GM19467 (cell line): ENCODE data around the gene FAM20C.
"Not testable (repeated sequence)": the region's sequence is repeated elsewhere in the genome, so short reads cannot be mapped to it uniquely, and the experiment has no call there.

ENCODE experiments used
- ATAC-seq: cut with Tn5 transposase; IDR thresholded peaks from one replicate; pipeline ENCODE4 v1.9.1; 2021; ENCODE audit warnings: mild to moderate bottlenecking, moderate library complexity; ENCODE audit not compliant: unreplicated experiment

The FAM20C gene

DNA sequence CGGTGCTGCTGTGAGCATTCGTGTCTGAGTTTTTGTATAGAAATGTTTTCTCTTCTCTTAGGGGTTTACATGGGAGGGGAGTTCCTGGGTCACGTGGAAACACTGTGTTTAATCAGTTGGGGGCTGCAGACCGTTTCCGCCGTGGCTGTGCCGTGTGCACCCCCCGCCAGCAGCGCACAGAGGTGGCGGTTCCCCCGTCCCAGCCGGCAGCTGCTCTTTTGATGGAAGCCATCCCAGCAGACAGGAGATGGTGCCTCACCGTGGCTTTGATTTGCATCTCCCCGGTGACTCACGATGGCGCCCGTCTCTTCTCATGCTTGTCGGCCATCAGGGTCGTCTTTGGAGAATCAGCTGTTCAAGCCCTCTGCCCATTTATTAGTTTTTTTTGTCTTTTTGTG, 62.7 kb downstream of the FAM20C start:
- ATAC-seq: no peak

DNA sequence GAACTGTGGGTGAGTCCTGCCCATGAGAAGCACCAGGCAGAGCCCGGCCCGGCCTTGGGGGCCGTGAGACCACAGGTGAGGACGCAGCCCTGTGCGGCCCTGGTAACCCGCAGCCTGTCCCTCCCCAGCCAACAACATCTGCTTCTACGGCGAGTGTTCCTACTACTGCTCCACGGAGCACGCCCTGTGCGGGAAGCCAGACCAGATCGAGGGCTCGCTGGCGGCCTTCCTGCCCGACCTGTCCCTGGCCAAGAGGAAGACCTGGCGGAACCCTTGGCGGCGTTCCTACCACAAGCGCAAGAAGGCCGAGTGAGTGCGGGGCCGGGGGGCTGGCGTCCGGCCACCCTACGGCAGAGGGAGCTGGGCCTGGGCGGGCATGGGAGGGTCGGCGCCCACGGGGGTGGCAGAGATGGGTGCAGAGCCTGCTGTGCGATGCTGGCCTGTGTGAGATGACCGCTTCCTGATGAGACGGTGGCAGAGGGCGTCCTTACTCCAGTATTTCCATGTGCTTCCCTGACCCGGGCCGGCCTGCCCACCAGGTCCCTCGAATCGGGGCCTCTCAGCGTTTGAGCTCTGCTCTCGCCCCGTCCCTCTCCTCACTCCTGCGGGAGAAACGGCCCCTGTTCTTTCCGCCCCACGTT, 63.5 kb downstream of the FAM20C start:
- no peak for ATAC-seq

DNA sequence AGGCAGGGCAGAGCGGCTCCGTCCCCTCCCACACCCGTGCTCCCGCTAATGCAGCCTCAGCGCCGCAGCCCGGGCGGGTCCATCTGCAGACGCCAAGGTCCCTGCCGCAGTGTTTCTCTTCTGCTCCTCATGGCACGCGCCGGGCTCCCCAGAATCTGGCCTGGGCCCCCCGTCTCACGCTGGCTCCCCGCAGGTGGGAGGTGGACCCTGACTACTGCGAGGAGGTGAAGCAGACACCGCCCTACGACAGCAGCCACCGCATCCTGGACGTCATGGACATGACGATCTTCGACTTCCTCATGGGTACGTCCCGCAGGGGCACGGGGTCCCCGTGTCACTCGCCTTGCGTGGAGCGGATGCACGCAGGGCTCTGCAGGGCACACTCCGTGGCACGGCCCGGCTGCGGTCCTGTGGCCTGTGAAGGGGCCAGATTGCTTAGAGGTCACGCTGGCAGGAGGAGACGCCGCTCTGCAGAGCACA, 64.1 kb downstream of the FAM20C start:
- ATAC-seq: no peak

DNA sequence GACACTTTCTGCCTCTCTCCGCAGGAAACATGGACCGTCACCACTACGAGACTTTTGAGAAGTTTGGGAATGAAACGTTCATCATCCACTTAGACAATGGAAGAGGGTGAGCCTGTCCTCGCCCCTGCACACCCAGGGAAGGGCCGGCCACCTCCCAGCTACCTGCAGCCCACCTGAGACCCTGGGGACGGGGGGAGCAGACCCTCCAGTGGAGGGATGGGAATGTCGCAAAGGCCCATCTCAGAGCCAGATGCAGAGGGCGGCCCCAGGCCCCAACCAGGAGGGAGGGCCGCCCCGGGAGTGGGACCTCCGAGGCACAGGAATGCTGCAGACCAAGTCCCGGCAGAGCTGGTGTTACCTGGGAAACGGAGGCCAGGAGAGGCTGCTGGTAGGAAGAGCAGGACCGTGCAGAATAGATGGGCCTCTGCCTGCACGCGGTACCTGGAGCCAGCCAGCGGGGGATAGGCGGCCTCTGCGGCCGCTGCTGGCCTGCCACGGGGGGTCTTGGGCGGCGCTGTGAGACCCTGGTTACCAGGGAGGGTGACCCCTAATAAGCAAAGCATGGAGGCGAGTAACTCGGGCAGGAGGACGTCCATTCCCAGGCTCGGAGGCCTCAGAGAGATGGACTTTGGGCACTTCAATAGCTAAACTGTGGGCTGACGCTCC, 64.7 kb downstream of the FAM20C start:
- ATAC-seq: no peak

DNA sequence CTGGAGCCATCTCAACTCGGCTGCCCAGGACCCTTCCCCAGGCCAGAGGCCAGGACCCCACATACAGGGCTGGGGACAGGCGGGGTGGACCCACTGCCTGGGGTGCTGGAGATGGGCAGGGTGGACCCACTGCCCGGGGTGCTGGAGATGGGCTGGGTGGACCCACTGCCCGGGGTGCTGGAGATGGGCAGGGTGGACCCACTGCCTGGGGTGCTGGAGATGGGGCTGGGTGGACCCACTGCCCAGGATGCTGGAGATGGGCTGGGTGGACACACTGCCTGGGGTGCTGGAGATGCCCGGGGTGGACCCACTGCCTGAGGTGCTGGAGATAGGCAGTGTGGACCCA, 65.2 kb downstream of the FAM20C start:
- ATAC-seq: no peak

DNA sequence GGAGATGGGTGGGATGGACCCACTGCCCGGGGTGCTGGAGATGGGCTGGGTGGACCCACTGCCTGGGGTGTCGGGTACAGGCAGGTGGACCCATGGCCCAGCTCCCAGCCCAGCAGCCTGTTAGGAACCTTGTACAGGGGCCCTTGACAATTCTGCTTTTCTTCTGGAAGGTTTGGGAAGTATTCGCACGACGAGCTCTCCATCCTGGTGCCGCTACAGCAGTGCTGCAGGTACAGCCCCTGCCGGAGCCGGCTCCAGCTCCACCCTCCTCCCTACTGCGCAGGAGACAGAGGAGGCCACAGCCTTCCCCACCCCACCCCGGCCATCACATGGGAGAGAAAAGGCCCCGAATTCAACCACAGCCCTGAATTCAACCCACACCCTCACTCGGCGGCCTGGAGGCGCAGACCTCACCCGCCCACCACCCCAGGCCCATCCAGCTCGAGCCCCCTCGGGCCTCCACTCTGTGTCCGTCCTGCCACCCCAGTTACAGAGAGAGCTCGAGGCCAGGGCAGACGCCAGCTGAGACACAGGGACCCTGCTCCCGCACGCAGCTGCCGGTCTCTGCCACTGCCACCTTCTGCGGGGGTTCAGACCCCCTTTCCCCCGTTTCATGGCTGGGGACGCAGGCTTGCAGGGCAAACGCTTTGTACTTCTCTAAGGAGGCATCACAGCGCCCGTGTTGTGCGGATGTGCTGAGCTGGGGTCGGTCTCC, 66.3 kb downstream of the FAM20C start:
- no peak for ATAC-seq

DNA sequence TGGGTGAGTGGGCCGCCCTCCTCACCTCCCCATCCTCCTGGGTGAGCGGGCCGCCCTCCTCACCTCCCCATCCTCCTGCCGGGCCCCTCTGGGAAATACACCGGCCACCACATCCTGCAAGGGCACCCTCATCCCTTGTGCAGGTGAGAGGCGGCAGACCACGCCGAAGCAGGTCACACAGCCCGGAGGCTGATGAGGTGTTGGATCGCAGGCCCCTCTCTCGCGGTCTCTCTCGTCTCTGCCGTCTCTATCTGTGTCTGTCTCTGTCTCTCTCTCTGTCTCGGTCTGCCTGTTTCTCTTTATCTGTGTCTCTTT, 66.8 kb downstream of the FAM20C start:
- ATAC-seq: no peak

DNA sequence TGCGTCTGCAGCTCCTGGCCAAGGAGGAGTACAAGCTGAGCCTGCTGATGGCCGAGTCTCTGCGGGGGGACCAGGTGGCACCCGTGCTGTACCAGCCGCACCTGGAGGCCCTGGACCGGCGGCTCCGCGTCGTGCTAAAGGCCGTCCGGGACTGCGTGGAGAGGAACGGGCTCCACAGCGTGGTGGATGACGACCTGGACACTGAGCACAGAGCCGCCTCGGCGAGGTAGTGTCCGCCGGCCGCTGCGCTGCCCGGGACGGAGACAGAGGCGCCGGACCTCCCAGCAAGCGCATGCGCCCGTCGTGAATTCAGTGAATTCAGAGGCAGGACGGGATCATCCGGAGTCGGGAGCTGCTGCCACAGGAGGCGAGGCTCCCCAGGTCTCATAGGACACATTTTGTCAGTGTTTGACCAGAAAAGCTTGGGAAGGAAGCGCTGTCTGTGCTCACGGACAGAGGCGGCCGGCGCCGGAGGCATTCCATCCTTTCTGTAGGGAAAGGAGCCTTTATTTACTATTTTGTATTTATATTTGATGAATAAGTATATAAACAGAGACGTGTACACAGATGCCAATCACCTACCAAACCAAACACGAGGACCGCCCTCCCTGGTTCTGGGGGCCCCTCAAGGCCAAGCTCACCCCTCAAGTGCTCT, 67.5 kb downstream of the FAM20C start:
- no peak for ATAC-seq

DNA sequence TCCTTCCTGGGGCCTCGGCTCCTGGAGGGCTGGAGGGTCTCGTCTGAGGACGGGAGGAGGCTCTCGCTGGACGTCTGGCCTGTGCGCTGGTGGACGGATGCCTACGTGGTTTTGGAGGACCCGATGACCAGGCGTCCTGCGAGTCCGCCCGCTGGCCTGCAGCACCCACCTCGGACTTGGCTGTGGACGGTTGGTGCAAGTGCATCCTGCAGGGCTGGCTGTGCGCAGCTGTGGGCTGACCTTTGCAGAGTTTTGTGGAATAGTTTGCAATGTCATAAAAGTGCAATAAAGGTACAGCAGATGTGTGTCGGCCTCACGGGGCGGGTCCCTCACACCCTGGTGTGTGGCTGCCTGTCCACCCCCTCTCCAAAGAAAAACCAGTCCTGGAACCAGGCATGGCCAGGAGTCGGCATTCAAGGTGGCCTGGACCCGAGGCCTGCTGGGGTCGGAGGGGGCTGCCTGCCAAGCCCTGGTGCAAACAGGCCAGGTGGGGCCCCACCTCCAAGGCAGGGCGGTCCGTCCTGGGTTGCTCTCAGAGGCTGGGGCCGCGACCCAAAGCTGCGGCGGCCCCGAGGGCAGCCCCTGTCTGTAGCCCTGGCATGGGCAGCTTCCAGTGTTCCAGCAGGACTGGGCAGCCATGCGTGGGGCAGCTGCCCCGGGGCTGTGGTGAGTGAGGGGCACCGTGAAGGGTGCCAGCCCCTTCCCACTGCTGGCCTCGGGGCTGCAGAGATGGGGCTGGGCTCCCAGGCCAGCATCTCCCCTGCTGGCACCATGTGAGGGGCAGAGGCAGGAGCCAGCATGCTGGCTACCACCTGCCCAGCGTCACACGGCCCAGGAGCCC, 68.3 kb downstream of the FAM20C start:
- no peak for ATAC-seq

DNA sequence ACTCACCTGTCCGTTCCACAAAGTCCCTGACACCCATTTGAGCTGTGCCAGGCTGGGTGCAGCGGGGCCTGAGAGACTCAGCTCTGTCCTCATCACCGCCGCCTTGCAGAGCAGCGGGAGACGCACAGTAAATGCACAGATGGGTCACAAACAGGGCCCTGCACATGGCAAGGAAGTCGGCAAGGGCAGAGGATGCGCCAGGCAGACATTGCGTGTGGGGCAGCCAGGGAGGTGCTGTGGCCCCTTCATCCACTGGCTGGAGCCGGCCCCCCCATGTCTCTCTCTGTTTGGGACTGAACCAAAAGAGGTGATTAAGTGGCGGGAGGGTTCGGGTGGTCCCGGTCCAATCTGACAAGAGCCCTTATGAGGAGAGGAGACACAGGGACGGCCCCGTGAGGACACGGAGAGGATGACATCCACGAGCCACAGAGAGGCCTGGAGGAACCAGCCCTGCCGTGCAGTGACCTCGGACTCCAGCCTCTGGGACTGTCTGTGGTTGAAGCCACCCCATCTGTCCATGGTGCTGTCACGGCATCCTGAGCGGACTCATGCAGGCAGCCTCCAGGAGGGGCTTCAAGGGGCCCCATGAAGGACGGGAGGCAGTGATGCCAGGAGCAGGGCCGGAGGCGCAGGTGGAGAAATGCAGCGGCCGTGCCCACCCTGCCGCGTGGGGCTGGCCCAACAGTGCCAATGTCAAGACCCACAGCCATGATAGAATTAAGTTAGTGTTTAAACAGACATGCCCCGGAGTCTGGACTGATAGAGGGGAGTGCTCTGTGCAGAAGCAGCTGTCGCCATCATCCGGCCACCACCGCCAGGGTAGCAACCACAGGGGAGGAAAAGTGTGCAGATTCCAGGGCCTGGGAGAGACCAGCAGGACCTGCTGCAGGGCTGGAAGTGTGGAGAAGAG, 69.2 kb downstream of the FAM20C start:
- no peak for ATAC-seq

DNA sequence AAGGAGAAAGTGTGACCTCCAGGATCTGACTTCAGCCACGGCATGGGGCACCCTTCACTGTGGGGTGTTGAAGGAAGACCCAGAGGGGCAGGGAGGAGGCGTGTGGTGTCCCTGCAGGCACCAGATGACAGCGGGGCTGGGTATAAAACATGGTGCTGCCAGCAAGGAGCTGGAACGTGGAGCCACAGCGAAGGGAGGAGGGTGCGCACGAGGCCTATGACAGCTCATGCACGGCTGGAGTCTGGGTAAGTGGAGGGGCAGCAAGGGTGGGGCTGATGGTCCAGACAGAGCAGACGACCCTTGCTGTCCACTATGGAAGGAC, 69.8 kb downstream of the FAM20C start:
- ATAC-seq: no peak

DNA sequence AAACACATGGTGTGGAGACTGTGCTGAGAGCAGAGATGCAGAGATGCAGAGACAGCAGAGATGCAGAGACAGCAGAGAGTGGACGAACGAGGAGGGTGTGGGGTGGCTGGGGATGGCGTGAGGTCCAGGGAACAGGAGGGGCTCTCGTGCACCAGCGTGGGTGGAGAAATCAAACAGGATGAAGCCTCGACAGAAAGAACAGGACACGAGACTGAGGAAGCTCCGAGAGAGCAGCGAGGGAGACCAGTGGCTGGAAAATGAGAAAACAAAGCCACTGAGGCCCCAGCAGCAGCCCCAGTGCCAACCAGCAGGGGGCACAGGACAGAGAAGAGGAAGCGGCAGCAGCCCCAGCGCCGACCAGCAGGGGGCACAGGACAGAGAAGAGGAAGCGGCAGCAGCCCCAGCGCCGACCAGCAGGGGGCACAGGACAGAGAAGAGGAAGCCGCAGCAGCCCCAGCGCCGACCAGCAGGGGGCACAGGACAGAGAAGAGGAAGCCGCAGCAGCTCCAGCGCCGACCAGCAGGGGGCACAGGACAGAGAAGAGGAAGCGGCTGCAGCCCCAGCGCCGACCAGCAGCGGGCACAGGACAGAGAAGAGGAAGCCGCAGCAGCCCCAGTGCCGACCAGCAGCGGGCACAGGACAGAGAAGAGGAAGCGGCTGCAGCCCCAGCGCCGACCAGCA, 70.4 kb downstream of the FAM20C start:
- ATAC-seq: not testable (repeated sequence)

DNA sequence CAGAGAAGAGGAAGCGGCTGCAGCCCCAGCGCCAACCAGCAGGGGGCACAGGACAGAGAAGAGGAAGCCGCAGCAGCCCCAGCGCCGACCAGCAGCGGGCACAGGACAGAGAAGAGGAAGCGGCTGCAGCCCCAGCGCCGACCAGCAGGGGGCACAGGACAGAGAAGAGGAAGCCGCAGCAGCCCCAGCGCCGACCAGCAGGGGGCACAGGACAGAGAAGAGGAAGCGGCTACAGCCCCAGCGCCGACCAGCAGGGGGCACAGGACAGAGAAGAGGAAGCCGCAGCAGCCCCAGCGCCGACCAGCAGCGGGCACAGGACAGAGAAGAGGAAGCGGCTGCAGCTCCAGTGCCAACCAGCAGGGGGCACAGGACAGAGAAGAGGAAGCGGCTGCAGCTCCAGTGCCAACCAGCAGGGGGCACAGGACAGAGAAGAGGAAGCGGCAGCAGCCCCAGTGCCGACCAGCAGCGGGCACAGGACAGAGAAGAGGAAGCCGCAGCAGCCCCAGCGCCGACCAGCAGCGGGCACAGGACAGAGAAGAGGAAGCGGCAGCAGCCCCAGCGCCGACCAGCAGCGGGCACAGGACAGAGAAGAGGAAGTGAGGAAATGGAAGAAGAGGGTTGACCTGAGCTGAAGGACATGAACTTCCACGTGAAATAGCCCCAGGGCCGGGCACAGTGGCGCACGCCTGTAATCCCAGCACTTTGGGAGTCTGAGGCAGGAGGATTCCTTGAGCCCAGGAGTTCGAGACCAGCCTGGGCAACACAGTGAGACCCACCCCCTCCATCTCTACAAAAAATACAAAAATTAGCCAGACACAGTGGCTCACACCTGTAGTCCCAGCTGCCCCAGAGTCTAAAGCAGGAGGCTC, 71.3 kb downstream of the FAM20C start:
- not testable (repeated sequence) for ATAC-seq

DNA sequence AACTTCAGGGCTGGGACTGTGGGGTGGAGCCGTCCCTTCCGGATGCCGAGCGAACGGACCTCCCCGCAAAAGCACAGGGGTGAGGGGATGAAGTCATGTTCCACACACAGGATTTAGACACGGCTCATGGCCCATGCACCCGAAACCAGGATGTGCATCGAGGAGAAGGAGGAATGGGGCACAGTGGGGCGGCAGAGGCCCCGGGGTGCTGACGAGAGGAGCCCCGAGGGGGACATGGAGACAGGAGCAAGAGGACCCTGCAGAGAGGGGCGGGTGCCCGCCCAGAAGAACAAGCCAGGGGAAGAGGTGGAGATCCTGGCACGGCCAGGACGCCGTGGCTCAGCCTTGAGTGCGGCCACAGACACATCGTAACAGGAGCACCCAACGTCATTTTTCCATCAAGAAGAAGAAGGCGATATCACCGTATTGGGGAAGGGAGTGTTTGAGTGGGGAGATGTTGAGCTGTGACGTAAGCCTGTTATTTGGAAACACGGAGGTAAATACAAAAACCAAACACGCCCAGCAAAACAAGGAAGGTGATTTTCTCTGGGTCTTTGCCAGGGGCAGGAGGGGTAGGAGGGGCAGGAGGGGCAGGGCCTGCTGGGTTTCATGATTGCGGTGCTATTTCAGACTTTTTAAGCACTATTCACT, 72.3 kb downstream of the FAM20C start:
- ATAC-seq: no peak

DNA sequence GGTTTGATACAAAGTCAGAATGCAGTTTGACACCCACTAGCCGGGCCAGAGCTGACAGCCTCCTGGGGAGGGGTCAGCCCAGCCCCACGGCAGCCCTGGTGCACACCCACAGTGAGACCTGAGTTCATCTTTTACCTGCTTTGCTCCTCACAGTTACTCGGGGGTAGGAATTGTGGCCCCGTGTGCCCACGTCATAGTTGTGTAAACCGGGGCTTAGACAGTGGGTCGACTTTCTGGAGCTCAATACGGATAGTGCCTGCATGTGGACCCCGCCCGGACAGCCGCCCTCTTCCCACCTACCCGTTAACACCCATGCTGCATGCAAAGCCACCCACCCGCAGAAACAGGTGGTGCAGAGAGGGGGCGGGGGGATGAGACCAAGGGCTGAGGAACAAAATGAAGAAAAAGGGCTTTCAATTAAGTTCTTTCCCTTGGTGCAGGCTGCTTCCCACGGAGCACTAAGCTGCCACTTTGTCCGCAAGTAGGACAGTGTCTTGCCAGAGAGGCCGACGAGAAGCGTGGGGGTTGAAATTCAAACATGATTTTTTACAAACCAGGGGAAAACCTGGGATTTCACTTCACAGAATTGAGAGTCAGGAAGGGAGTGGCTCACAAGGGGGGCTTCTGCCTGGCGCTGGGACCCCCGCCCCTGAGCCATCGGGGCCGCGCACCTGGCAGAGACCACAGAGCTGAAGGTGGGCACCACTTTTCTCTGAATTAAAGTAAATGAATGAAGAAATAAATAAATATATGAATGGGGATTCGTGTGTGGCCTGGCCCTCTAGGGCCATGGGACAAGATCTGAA, 73.0 kb downstream of the FAM20C start:
- ATAC-seq: no peak

DNA sequence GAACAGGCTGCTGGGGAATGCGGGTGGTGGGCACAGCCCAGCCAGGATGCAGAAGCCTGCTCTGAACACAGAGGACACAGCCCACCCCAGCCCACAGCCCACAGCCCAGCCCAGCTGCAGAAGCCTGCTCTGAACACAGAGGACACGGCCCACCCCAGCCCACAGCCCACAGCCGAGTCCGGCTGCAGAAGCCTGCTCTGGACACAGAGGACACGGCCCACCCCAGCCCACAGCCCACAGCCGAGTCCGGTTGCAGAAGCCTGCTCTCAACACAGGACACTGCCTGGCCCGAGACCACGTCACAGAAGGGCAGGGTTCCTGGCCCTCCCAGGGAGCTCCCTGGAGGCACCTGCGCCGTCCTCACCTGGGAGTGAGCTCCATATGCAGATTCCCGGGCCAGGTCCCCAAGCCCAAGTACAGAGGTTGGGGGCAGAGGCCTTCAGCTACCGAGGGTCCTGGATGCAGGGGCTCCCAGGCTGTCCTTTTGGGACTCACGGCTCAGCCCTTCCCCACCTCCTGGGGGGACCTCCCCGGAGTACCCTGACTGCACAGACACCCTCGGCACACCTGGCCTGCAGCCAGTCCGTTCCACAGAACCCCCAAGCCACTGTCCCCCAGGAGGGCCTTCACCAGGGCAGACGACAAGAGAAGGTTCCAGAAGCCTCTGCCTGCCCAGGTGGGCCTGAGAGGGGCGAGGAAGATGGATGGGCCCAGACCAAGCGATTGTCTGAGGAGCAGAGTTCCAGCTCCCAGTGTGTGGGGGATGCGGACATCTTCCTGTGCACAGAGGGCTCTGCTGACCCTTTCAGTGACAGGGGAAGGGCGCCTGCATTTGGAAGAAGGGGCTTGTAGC, 73.9 kb downstream of the FAM20C start:
- ATAC-seq: no peak
